ENCODE data around the gene PKP4. TPM values are rescaled to one million over a fixed set of nuclear protein-coding genes. Genes with fewer than 3 reads are reported as not detected.

PKP4 gene
- total and polyA plus RNA-seq, 2 of the 8 experiments (the other 6 are each of a cell fraction or from before 2014, with no cell fraction given): 48.2 to 88.0 TPM

DNA sequence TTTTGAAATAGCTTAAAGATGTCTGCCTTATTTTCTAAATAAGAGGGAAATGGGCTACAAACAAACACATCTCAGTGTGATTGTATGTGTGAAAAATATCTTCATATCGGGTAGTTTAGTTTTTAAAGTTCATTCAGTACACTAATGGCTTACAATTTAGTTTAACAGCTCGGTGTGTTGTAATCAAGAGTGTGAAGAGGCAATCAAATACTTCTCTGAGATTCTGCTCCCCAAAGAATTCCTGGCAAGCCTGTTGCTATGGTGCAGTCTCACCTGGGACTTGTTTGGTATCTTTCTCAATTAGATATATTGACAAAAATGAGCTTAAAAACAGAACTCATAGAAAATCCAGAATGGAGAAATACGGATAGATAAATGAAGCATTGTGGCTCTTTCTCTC is 99.4 kb downstream of the PKP4 start (continued):
- TF ChIP-seq CHD7 (IDR thresholded peaks at IDR 0.05; ENCODE audit: insufficient replicate concordance, low read length) (no peak), EZH2 (IDR thresholded peaks at IDR 0.05; ENCODE audit: low read depth, low read length, severe bottlenecking) (no peak), SP4 (IDR thresholded peaks at IDR 0.05; ENCODE audit: low read length) (no peak), SUZ12 (IDR thresholded peaks at IDR 0.05; ENCODE audit: low read length) (no peak), KDM1A (IDR thresholded peaks at IDR 0.05; ENCODE audit: borderline replicate concordance, low read length) (no peak), BCL11A (IDR thresholded peaks at IDR 0.05; ENCODE audit: low read depth in 2 of 2, low read length in 2 of 2) (no peak), SP1 (IDR thresholded peaks at IDR 0.05; ENCODE audit: low read depth, low read length) (no peak)
